Occipital lobe (tissue), 2 donors: ENCODE measurements around the gene CTNS. TPM values are rescaled to one million over a fixed set of nuclear protein-coding genes. Genes with fewer than 3 reads are reported as not detected.
"Not testable (repeated sequence)": the region's sequence is repeated elsewhere in the genome, so short reads cannot be mapped to it uniquely, and the experiment has no call there.

Source experiments
- DNase-seq: peaks from one replicate; lab custom pipeline; 2025; lab: John Stamatoyannopoulos, UW
- total RNA-seq: library from RNA; depleted of rRNA; stranded (reverse); fragments of >200 nt; gene quantifications from one replicate; pipeline ENCODE4 v1.2.3, GENCODE V29; 2014

CTNS gene
- total RNA-seq, 1 donor from 2014 or later: 7.0 TPM

GRCh38 chr17:3681565-3681964 is 45.0 kb downstream of the CTNS start:
- DNase-seq: no peak

DNA sequence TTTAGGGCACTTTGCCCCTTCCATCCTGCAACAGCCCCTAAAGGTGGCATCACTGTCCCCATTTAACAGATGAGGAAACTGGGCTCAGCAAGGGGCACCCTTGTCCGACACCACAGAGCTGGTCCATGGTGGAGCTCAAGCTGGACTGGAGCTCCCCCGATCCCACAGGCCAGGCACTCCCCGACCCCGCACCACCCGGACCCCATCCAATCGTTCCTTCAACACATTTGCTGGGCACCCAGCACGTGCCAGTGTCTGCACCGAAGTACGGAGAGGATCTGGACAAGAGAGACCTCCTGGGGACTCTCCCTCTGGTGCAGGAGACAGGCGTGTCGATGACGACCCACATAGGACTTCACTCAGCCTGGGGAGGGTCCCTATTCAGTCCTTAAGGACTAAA is 45.5 kb downstream of the CTNS start:
- DNase-seq: no peak

- DNase-seq: no peak
These were observed 46.5 kb downstream of the CTNS start for GRCh38 chr17:3683054-3683511.

GRCh38 chr17:3685174-3685573 is 48.6 kb downstream of the CTNS start:
- no peak for DNase-seq

- DNase-seq: no peak
These were observed 51.5 kb downstream of the CTNS start for GRCh38 chr17:3688027-3688553.

- DNase-seq: no peak
These were observed 52.3 kb downstream of the CTNS start for GRCh38 chr17:3688852-3689261.

- no peak for DNase-seq
These were observed 52.9 kb downstream of the CTNS start for GRCh38 chr17:3689262-3690093.

- no peak for DNase-seq
These were observed 53.6 kb downstream of the CTNS start for GRCh38 chr17:3690094-3690715.

DNA sequence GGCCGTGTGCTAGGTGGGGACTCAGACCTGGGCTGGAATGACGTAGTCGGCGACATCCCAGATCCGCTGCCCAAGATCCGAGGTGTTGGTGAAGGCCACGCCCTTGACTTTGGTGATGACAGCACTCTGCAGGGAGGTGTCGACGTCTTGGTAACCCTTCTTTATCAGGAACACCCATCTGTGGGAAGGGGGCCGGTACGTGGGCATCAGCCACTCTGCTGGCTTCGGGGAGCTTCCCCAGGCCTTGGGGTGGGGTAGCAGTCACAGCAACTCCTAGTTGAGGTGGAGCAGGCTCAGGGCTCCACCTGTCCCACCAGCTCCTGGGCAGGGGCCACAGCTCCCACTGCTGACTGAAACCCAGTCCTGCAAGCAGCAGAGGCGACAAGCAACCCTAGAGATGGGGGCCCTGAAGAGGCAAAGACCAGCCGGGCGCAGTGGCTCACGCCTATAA is 55.1 kb downstream of the CTNS start:
- no peak for DNase-seq

DNA sequence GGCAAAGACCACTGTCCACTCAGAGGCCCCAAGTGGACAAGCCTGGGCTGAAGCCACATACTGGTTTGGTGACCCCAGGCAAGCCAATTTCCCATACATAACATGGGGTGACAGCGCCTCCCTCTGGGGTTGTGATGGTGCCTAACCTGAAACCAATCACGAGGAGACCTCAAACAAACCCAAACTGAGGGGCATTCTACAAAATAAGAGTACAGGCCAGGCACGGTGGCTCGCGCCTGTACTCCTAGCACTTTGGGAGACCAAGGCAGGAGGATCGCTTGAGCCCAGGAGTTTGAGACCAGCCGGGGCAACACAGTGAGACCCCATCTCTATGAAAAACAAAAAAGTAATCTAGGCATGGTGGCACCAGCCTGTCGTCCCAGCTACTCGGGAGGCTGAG is 55.8 kb downstream of the CTNS start:
- DNase-seq: no peak

GRCh38 chr17:3693141-3693540 is 56.6 kb downstream of the CTNS start:
- no peak for DNase-seq

GRCh38 chr17:3693829-3694231 is 57.3 kb downstream of the CTNS start:
- no peak for DNase-seq

DNA sequence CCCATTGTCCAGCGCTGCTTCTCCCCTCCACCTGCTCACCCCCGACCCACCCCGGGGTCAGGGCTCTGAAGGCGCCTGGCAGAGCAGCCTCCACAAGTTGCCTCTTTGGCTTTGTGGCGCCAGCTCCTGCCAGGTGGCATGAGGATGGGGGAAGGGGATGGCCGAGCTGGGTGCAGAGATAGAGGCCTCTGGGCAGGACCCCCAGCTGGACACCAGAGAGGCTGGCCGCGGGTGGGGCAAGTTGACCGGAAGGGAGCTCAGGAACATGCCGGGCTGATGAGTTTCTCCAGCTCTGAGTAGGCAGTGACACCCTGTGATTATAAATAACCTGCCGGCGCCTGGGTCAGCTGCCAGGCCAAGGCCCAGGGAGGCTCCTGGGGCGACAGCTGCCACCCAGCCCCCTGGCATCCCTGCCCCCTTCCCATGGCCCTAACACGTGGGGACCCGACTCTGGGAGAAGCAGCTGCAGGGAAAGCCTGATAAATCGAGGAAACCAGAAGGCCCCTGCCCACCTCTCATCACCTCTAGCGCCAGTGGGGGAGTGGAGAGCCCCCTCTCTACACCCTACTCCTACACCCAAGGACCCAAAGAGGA is 58.7 kb downstream of the CTNS start:
- no peak for DNase-seq

- DNase-seq: no peak
These were observed 59.3 kb downstream of the CTNS start, which contains the start of gene P2RX5 for GRCh38 chr17:3695723-3696411. P2RX5 (minus strand) TSS chr17:3696155; CDS start chr17:3696005, 150 bp downstream.

DNA sequence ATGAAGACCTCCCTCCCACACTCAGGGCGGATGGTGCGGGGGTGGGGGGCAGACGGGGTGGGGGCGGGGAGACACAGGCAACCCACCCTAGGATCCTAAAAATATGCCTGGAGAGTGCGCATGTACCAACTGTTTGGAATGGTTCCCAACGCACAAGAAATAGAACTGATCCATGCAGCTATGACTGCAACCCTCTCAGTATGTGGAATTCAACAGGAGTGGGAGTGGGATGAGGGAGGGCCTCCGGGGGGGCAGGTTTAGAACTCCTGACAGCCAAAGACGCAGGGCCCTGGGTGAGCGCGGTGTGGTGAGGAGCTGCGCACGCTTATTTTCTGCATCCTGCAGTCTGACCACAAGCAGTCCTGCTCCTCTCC is 60.5 kb downstream of the CTNS start:
- no peak for DNase-seq

GRCh38 chr17:3698139-3698538 is 61.6 kb downstream of the CTNS start:
- DNase-seq: no peak

DNA sequence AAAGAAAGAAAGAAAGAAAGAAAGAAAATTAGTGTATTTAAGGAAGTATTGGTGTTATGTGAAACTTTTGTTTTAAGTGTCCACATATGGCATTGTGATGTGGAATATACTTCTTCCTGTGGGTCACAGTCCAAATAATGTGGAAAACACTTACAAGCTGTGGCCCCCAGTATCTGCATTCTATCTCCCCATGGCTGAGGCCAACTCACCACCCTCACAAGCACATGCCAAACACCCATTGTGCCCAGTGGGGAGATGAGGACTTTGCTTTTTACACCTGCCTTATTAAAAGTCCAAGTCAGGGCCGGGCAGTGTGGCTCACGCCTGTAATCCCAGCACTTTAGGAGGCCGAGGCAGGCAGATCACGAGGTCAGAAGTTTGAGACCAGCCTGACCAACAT is 63.4 kb downstream of the CTNS start:
- no peak for DNase-seq

DNA sequence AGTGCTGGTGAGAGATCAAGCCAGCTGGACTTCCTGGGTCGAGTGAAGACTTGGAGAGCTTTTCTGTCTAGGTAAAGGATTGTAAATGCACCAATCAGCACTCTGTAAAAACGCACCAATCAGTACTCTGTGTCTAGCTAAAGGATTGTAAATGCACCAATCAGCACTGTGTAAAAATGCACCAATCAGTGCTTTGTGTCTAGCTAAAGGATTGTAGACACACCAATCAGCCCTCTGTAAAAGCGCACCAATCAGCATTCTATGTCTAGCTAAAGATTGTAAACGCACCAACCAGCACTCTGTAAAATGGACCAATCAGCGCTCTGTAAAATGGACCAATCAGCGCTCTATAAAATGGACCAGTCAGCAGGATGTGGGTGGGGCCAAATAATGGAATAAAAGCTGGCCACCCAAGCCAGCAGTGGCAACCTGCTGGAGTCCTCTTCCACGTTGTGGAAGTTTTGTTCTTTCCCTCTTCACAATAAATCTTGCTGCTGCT is 65.5 kb downstream of the CTNS start:
- DNase-seq: not testable (repeated sequence)

DNA sequence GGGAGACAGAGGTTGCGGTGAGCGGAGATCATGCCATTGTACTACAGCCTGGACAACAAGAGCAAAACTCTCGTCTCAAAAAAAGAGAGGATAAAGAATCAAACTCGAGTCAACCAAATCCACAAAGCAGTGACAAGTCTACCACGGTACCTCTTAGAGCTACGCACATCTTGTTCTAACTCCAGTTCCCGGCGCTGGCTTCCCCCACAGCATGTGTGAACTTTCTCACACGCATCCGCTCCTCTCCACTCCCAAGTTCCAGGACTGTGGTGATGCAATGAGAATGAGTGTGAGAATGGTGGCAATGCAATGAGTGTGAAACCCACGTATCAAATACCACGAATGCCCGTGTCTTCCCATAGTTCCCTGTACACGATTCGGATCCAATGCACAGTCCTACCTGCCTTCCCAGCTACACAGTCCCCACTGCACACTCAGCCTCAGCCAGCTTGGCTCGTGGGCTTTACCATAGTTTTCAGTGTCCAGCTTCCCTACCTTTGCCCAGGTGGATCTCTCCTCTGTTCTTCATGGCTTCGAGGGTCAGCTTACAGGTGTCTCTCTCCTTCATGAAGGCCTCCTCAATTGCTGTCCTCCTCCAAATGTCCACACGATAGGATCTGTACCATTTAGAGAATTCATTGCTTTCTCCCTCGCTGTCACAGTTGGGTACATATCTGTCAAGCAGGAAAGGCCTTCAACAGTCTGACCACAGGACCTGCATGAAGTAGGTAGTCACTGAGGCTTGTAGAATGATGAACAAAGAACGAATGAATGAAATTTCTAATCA is 68.6 kb downstream of the CTNS start:
- DNase-seq: no peak

DNA sequence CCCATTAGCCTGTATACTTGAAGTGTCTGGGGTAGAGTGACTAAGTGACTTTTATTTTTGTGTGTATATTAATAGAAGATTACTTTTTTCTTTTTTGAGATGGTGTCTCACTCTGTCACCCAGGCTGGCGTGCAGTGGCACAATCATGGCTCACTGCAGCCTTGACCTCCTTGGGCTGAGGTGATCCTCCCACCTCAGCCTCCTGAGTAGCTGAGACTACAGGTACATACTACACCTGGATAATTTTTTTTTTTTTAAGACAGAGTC is 69.1 kb downstream of the CTNS start:
- not testable (repeated sequence) for DNase-seq

- DNase-seq: no peak
These were observed 71.8 kb downstream of the CTNS start for GRCh38 chr17:3708366-3708765.
